IMR-90 (cell line): ENCODE data around the gene RPS27. TPM values are rescaled to one million over a fixed set of nuclear protein-coding genes. Genes with fewer than 3 reads are reported as not detected.

Source experiments
- MAZ ChIP-seq: IDR thresholded peaks from 2 replicates; pipeline ENCODE4 v1.6.1; 2012; ENCODE audit warnings: low read depth, mild to moderate bottlenecking, low read length, improper control_type of control experiment, moderate library complexity, borderline replicate concordance
- USF2 ChIP-seq: fragments of 150-350 bp; IDR thresholded peaks from 2 replicates; pipeline ENCODE4 v1.6.1; 2017; ENCODE audit warnings: mild to moderate bottlenecking, antibody characterized with exemption, low read length, low read depth
- polyA plus RNA-seq, 3 experiments: library from polyadenylated mRNA; depleted of rRNA; stranded (reverse); fragments of >200 nt; gene quantifications; 2 replicates each; pipeline ENCODE4 v1.2.3, GENCODE V29; 2012; ENCODE audit warnings: low replicate concordance in 1 of 3
- total RNA-seq: library from RNA; depleted of rRNA; stranded (reverse); fragments of >200 nt; gene quantifications from 2 replicates; pipeline ENCODE4 v1.2.3, GENCODE V29; 2012
- TF ChIP-seq, protein P1 (sequence below): fragments of 150-350 bp; IDR thresholded peaks from 2 replicates; pipeline ENCODE4 v1.6.1; 2016; ENCODE audit warnings: low read depth, mild to moderate bottlenecking, low read length, moderate library complexity, borderline replicate concordance

Gene RPS27
- total and polyA plus RNA-seq, 2 of the 4 experiments (the other 2 are of a cell fraction), result 320 to 6,236 TPM

DNA sequence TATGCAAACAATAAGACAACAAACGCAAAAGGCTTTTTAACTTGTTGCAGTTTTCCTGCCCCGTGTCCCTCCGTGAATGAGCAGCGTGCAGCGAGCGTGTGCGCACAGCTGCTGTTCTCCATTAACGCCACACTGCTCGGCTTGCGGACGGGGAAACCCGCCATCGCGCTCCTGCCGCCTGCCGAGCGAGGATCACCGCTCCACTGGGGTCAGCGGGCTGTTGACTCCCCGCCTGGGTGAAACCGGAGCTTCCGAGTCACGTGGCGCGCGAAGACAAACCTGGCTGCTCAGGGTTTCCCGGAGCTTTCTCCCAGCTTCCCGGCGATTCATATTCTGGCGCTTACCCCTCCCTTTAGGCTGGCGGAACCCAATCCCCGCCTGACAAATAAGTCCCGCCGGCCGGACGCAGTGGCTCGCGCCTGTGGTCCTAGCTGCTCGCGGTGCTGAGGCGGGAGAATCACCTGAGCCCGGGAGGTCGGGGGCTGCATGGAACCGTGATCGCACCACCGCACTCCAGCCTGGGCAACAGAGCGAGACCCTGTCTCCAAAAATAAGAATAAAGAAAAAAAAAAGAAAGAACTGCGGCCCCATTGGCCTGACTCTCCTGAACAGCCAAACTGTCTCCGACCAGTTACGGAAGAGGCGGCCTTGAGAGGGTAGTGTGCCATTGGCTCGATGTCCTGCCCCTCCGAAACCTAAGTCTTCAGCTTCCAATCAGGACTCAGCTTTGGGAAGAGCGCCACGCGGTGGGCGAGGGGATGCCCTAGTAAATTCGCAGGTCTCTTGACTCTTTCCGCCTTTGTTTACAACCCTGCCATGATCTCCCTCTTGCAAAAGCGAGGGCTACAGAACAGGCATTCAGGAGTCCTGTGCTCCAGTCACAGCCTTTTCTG lies 23.2 kb upstream of the RPS27 start, which contains the start of gene CREB3L4 (continued):
- TF ChIP-seq, protein P1, sequence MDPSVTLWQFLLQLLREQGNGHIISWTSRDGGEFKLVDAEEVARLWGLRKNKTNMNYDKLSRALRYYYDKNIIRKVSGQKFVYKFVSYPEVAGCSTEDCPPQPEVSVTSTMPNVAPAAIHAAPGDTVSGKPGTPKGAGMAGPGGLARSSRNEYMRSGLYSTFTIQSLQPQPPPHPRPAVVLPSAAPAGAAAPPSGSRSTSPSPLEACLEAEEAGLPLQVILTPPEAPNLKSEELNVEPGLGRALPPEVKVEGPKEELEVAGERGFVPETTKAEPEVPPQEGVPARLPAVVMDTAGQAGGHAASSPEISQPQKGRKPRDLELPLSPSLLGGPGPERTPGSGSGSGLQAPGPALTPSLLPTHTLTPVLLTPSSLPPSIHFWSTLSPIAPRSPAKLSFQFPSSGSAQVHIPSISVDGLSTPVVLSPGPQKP, result no peak
- peak; percentile 95 for TF ChIP-seq USF2
- peak; percentile 66; the same call in 1 of the 2 replicates for TF ChIP-seq MAZ
